ENCODE measurements around the gene CNGB1.
"Not testable (repeated sequence)": the region's sequence is repeated elsewhere in the genome, so short reads cannot be mapped to it uniquely, and the experiment has no call there.

CNGB1 gene

DNA sequence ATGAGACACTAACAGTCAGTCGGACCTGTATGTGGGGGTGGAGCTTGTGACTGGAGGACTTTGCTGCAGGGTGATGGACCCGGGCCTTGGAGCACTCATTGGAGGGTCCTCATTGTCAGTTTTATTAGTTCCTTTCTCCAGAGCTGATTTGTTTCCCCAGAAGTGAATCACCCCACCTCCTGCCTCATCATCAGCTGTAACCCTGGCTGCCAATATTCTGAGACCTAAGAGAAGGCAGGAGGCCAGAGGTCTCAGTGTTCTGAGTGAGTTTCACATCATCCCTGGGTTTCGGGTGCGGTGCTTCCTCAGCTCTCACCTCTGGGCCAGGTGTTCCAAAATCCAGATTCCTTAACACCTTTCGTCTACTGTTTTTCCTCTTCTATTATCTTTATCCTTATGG, 118.7 kb downstream of the CNGB1 start:
- TF ChIP-seq, protein P1, sequence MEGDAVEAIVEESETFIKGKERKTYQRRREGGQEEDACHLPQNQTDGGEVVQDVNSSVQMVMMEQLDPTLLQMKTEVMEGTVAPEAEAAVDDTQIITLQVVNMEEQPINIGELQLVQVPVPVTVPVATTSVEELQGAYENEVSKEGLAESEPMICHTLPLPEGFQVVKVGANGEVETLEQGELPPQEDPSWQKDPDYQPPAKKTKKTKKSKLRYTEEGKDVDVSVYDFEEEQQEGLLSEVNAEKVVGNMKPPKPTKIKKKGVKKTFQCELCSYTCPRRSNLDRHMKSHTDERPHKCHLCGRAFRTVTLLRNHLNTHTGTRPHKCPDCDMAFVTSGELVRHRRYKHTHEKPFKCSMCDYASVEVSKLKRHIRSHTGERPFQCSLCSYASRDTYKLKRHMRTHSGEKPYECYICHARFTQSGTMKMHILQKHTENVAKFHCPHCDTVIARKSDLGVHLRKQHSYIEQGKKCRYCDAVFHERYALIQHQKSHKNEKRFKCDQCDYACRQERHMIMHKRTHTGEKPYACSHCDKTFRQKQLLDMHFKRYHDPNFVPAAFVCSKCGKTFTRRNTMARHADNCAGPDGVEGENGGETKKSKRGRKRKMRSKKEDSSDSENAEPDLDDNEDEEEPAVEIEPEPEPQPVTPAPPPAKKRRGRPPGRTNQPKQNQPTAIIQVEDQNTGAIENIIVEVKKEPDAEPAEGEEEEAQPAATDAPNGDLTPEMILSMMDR (IDR thresholded peaks at IDR 0.05; ENCODE audit: extremely low read depth, missing control alignments): no peak
- no peak for DNase-seq (ENCODE audit: low spot score)

DNA sequence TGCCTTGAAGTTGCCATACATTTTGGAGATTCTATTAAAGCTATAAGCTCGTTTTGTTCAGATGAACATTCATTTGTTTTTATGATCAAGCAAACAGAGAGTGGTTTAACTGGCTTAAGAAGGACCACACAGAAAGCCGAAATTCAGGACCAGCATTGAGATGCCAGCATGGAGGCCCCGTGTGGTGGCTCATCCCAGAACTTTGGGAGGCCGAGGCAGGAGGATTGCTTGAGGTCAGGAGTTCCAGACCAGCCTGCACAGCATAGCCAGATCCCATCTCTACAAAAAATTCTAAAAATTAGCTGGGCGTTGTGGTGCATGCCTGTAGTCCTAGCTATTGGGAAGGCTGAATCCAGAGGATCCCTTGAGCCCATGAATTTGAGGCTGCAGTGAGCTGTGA, 122.7 kb downstream of the CNGB1 start:
- TF ChIP-seq, protein P1 (IDR thresholded peaks at IDR 0.05; ENCODE audit: extremely low read depth, missing control alignments): no peak
- no peak for DNase-seq (ENCODE audit: low spot score)

DNA sequence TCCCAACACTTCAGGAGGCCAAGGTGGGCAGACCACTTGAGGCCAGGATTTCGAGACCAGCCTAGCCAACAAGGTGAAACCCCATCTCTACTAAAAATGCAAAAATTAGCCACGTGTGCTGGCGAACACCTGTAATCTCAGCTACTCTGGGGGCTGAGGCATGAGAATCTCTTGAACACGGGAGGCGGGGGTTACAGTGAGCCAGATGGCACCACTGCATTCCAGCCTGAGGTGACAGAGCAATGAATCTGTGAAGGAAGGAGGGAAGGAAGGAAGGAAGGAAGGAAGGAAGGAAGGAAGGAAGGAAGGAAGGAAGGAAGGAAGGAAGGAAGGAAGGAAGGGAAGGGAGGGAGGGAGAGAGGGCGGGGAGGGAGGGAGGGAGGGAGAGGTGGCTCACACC, 124.0 kb downstream of the CNGB1 start:
- DNase-seq (ENCODE audit: low spot score): not testable (repeated sequence)

DNA sequence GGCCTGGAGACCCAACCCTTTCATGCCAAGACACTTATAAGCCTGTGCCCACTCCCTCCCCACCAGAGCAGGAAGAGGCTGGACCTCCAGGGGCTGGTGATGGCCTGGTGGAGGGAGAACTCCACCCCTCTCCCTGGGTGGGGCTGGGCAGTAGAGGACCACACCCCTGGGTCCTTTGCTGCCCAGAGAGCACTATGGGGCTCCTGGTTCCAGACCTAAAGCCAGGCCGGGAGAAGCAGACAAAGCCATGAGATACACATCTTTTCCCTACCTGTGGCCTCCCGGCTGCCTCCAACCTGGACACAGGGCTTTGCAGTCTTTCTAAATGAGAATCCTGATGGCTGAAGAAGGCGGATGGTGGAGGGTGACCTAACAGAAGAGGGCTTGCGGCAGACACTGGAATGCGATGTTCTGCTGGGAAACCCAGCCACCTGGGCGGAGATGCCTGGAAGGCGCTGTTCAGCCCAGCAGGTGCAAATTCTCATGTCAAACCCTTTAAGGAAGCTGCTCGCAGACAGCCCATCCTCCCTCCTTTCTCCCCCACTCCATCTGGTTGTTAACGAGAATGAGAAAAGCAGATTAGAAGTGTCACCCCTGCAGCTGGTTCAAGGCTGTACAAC, 124.7 kb downstream of the CNGB1 start:
- TF ChIP-seq, protein P1 (IDR thresholded peaks at IDR 0.05; ENCODE audit: extremely low read depth, missing control alignments): no peak
- no peak for DNase-seq (ENCODE audit: low spot score)

DNA sequence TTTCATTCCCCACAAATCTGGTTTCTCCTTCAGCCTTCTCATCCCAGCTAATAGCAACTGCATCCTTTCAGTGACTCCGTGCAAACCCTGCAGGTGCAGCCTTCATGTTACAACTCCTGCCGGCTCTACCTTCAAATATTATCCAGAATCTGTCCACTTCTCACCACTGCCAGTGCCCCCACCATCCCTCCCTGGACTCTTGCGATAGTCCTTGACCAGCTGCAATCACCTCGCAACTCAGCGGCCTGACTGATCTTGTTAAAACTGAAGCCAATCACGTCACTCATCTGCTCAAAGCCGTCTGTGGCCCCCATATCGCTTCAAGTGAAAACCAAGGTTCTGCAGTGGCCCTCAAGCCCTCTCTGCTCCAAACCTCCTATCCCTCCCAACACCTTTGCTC, 125.8 kb downstream of the CNGB1 start:
- no peak for DNase-seq (ENCODE audit: low spot score)
- TF ChIP-seq, protein P1 (IDR thresholded peaks at IDR 0.05; ENCODE audit: extremely low read depth, missing control alignments): no peak

DNA sequence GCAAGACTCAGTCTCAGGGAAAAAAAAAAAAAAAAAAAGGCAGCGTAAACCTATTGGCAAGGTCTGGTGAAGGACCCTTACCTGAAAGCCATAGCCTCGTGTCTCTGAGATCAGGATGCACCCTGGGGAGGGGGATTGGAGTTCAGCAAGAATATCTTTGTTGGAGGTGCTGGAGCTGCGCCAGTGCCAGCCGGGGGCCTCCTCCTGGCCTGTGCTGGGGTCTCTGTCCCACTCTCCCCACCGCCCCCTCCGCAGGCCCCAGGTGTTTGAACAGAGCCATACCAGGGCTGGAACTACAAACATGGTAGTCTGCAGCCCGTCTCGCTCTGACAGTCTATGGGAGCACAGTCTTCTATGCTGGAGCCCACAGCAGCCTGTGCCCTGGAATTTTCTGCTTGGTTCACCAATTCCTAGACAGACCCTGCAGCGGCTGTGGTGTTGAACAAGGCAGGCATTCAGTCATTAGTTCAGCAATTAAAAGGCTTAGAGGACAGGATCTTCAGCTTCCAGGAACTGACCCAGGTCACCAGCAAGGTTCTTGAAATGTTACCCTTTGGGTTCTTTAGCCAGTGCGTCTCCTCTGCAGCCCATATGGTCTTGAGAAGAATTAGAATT, 126.4 kb downstream of the CNGB1 start:
- no peak for DNase-seq (ENCODE audit: low spot score)
- TF ChIP-seq, protein P1 (IDR thresholded peaks at IDR 0.05; ENCODE audit: extremely low read depth, missing control alignments): no peak

DNA sequence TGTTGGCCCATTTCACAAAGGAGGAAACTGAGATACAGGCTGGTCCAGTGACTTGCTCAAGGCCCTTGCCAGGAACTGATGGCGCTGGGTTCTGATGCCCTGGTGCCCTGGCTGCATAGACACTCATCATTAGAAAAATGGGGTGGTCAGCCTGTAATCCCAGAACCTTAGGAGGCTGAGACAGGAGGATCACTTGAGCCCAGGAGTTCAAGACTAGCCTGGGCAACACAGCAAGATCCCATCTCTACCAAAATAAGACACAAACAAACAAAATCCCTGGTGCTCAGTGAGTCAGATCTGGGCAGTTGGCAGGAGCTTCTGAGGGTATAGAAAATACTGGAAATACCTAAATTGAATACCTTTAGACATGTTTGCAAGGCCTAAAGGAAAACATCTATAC, 127.5 kb downstream of the CNGB1 start:
- no peak for DNase-seq (ENCODE audit: low spot score)
- TF ChIP-seq, protein P1 (IDR thresholded peaks at IDR 0.05; ENCODE audit: extremely low read depth, missing control alignments): no peak

DNA sequence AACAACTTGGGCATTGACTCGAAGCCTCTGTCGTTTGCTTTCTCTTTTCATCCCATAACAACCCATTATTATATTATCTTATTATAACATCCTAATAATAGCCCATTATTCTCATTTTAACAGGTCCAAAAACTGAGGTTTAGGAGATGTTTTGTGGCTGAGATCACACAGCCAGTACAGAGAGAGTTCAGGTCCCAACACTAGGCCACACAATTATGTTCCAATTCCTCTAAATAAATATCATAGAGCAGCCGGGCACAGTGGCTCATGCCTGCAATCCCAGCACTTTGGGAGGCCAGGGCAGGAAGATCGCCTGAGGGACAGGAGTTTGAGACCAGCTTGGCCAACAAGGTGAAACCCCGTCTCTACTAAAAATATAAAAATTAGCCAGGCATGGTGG, 128.3 kb downstream of the CNGB1 start:
- no peak for DNase-seq (ENCODE audit: low spot score)
- TF ChIP-seq, protein P1 (IDR thresholded peaks at IDR 0.05; ENCODE audit: extremely low read depth, missing control alignments): no peak

Data from GM20000 (cell line).